Fibroblast of lung (primary cell): ENCODE measurements around the gene RFX1. TPM values are rescaled to one million over a fixed set of nuclear protein-coding genes. Genes with fewer than 3 reads are reported as not detected.

Experiments used
- DNase-seq, 2 donors: peaks; one replicate each; pipeline versions ENCODE4 v3.0.0 to v3.0.0-alpha.2; 2010; ENCODE audit warnings: low read depth in 2 of 2
- H2AFZ ChIP-seq: 2 replicates; pipeline ENCODE4 v1.5.1; 2012; ENCODE audit warnings: low read length, control low read depth, inconsistent platforms
- H3K27ac ChIP-seq: 2 replicates; pipeline ENCODE4 v1.5.1; 2011; ENCODE audit warnings: low read length, control low read depth; ENCODE audit not compliant: insufficient read depth
- H3K27me3 ChIP-seq: 2 replicates; pipeline ENCODE4 v1.5.1; 2011; ENCODE audit warnings: mild to moderate bottlenecking, low read length; ENCODE audit not compliant: control insufficient read depth, insufficient read depth
- H3K36me3 ChIP-seq: 2 replicates; pipeline ENCODE4 v1.5.1; 2011; ENCODE audit warnings: low read length; ENCODE audit not compliant: control insufficient read depth, insufficient read depth
- H3K4me1 ChIP-seq: 2 replicates; pipeline ENCODE4 v1.5.1; 2011; ENCODE audit warnings: low read length; ENCODE audit not compliant: control insufficient read depth, insufficient read depth; ENCODE audit errors: extremely low read depth
- H3K4me2 ChIP-seq: 2 replicates; pipeline ENCODE4 v1.5.1; 2011; ENCODE audit warnings: low read length, control low read depth; ENCODE audit not compliant: insufficient read depth; ENCODE audit errors: extremely low read depth
- H3K4me3 ChIP-seq, 4 experiments: fragments of 200-600 bp in 1 of 4; sonication (generic) in 1 of 4; replicated peaks in 1 of 4; 2 replicates each; pipeline ENCODE4 v1.5.1; 2011 to 2016; ENCODE audit warnings: low read length in 4 of 4, low read depth in 3 of 4, mild to moderate bottlenecking in 3 of 4, control low read depth in 2 of 4, inconsistent platforms in 1 of 4, mixed read lengths in 1 of 4; ENCODE audit not compliant: insufficient read depth in 1 of 4; ENCODE audit errors: control extremely low read depth in 1 of 4
- H3K79me2 ChIP-seq: 2 replicates; pipeline ENCODE4 v1.5.1; 2012; ENCODE audit warnings: mild to moderate bottlenecking, low read length, inconsistent platforms; ENCODE audit not compliant: control insufficient read depth, insufficient read depth
- H3K9ac ChIP-seq: 2 replicates; pipeline ENCODE4 v1.5.1; 2011; ENCODE audit warnings: mild to moderate bottlenecking, low read length, control low read depth; ENCODE audit not compliant: insufficient read depth
- H3K9me3 ChIP-seq: 2 replicates; pipeline ENCODE4 v1.5.1; 2012; ENCODE audit warnings: low read depth, low read length; ENCODE audit not compliant: control insufficient read depth, insufficient read depth
- H4K20me1 ChIP-seq: 2 replicates; pipeline ENCODE4 v1.5.1; 2011; ENCODE audit warnings: low read length; ENCODE audit not compliant: control insufficient read depth, insufficient read depth; ENCODE audit errors: extremely low read depth
- EZH2 ChIP-seq: IDR thresholded peaks from 2 replicates; pipeline ENCODE4 v1.5.1; 2012; ENCODE audit warnings: low read length, control low read depth, mild to moderate bottlenecking; ENCODE audit errors: missing control alignments
- polyA plus RNA-seq, 2 donors: library from polyadenylated mRNA; depleted of rRNA in 1 of 2; stranded (reverse) in 1 of 2; unstranded in 1 of 2; fragments of >200 nt; gene quantifications; 2 replicates each; pipeline ENCODE4 v1.2.1, GENCODE V29; 2011 to 2012; ENCODE audit warnings: missing spikeins in 1 of 2
- total RNA-seq: library from RNA; depleted of rRNA; stranded (reverse); fragments of >200 nt; gene quantifications from 2 replicates; pipeline ENCODE4 v1.2.1, GENCODE V29; 2014
- TF ChIP-seq, protein P1 (sequence below), 2 donors: IDR thresholded peaks in 1 of 2; conservative IDR thresholded peaks in 1 of 2; 1 replicate in 1 of 2; 2 replicates in 1 of 2; pipeline ENCODE4 v1.5.1; 2011 to 2012; ENCODE audit warnings: low read length in 2 of 2, control low read depth in 1 of 2, inconsistent platforms in 1 of 2, low read depth in 1 of 2, mild to moderate bottlenecking in 1 of 2

The RFX1 gene
- total and polyA plus RNA-seq, 2 donors (not counting 1 experiment from before 2014, with no cell fraction given), result 0.44 to 2.6 TPM

- Histone ChIP-seq H3K4me2 (no peak overlapping the region), H3K9me3 (no peaks in the 10 kb centered on the region), H3K79me2 (no peaks in the 10 kb centered on the region), H2AFZ (no peak overlapping the region), H3K36me3 (no peaks in the 10 kb centered on the region), H4K20me1 (no peaks in the 10 kb centered on the region), H3K9ac (no peak overlapping the region), H3K4me1 (peaks cover 7% of the 10 kb centered on the region), H3K27ac (no peak overlapping the region), H3K4me3 (no peak overlapping the region), H3K27me3 (no peaks in the 10 kb centered on the region)
- TF ChIP-seq, protein P1, sequence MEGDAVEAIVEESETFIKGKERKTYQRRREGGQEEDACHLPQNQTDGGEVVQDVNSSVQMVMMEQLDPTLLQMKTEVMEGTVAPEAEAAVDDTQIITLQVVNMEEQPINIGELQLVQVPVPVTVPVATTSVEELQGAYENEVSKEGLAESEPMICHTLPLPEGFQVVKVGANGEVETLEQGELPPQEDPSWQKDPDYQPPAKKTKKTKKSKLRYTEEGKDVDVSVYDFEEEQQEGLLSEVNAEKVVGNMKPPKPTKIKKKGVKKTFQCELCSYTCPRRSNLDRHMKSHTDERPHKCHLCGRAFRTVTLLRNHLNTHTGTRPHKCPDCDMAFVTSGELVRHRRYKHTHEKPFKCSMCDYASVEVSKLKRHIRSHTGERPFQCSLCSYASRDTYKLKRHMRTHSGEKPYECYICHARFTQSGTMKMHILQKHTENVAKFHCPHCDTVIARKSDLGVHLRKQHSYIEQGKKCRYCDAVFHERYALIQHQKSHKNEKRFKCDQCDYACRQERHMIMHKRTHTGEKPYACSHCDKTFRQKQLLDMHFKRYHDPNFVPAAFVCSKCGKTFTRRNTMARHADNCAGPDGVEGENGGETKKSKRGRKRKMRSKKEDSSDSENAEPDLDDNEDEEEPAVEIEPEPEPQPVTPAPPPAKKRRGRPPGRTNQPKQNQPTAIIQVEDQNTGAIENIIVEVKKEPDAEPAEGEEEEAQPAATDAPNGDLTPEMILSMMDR (conservative IDR thresholded peaks at IDR 0.05 in 1 of 2, IDR thresholded peaks at IDR 0.05 in 1 of 2; ENCODE audit: low read depth in 1 of 2, low read length in 2 of 2), result no peak
- no peak for TF ChIP-seq EZH2
- no peak for DNase-seq
These were observed 21.0 kb downstream of the RFX1 start for GRCh38 chr19:13984875-13985741.

DNA sequence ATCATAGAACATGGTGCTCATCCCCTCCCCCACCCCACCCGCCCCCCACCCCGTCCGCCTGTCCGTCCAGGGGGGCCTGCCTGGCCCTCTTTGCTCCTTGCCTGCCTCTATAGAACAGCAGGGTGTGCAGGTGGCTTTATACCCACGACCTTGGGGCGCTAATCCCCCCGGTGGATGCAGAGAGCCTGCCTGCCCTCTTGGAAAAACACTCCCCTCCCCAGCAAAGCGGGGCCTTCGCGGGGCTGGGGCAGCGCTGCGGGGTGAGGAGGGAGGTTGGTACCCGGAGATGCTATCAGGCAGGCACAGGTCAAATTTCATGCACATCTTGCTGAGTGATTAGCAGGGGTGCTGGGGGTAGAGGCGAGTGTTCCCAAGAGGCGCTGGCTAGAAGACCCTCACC is 21.9 kb downstream of the RFX1 start:
- DNase-seq, result no peak
- no peaks in the 10 kb centered on the region for H3K79me2 ChIP-seq
- no peak overlapping the region for H2AFZ ChIP-seq
- H4K20me1 ChIP-seq, result no peaks in the 10 kb centered on the region
- no peak overlapping the region for H3K4me2 ChIP-seq
- TF ChIP-seq, protein P1 (conservative IDR thresholded peaks at IDR 0.05 in 1 of 2, IDR thresholded peaks at IDR 0.05 in 1 of 2; ENCODE audit: low read depth in 1 of 2, low read length in 2 of 2), result no peak
- TF ChIP-seq EZH2, result no peak
- no peak overlapping the region for H3K27ac ChIP-seq
- H3K9me3 ChIP-seq, result no peaks in the 10 kb centered on the region
- H3K27me3 ChIP-seq, result no peaks in the 10 kb centered on the region
- peaks cover 1% of the 10 kb centered on the region for H3K36me3 ChIP-seq
- H3K9ac ChIP-seq, result no peak overlapping the region
- no peak overlapping the region for H3K4me3 ChIP-seq
- H3K4me1 ChIP-seq, result peaks cover 9% of the 10 kb centered on the region

DNA sequence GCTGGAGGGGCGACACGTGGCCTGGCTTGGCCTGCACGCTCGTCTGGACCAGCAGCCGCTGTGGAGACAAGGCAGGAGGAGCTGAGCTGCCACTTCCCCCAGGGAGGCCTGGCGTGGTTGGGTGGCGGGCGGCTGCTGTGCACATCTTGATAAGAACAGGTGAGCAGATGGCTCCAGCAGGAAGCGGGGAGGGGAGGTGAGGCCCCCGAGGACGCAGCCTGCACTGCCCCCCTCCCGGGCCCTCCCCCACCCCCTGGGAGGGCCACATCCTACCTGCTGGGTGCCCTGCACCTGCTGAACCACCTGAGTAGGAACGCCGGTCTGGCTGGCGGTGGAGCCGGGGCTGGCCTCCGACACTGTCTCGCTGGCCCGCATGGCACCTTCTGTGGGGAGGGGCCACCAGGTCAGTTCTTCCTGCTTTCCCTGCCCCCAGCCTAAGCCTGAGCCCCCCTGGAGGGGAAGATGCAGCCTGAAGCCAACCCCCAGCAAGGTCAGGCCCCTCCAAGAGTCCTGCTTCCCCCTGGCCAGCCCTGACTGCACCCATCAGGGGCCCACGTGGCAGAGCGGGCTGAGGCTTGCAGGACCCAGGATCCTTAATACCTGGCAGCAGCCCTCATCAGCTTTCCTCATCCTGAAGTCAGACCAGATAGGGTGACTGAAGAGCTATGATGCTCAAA is 22.8 kb downstream of the RFX1 start:
- no peak overlapping the region for H2AFZ ChIP-seq
- no peaks in the 10 kb centered on the region for H3K79me2 ChIP-seq
- H3K27me3 ChIP-seq, result no peaks in the 10 kb centered on the region
- no peak overlapping the region for H3K9ac ChIP-seq
- no peaks in the 10 kb centered on the region for H4K20me1 ChIP-seq
- peaks cover 9% of the 10 kb centered on the region for H3K4me1 ChIP-seq
- DNase-seq, result no peak
- no peak overlapping the region for H3K4me3 ChIP-seq
- no peak for TF ChIP-seq EZH2
- TF ChIP-seq, protein P1 (conservative IDR thresholded peaks at IDR 0.05 in 1 of 2, IDR thresholded peaks at IDR 0.05 in 1 of 2; ENCODE audit: low read depth in 1 of 2, low read length in 2 of 2), result no peak
- H3K9me3 ChIP-seq, result no peaks in the 10 kb centered on the region
- no peak overlapping the region for H3K27ac ChIP-seq
- H3K4me2 ChIP-seq, result no peak overlapping the region
- peaks cover 1% of the 10 kb centered on the region for H3K36me3 ChIP-seq
